Neural progenitor cell (in vitro differentiated cells): ENCODE data around the gene KRT25. TPM values are rescaled to one million over a fixed set of nuclear protein-coding genes. Genes with fewer than 3 reads are reported as not detected.

Source experiments
- DNase-seq: peaks from one replicate; pipeline ENCODE4 v3.0.0-alpha.2; 2016; ENCODE audit warnings: low spot score
- H2AFZ ChIP-seq: fragments of 200-600 bp; sonication (generic); replicated peaks from 2 replicates; pipeline ENCODE4 v1.6.1; 2016; ENCODE audit warnings: antibody characterized with exemption
- H3F3A ChIP-seq: fragments of 200-600 bp; sonication (generic); 2 replicates; pipeline ENCODE4 v1.6.1; 2016; ENCODE audit warnings: antibody characterized with exemption, low read depth
- H3K27ac ChIP-seq: fragments of 200-600 bp; sonication (generic); 2 replicates; pipeline ENCODE4 v1.5.1; 2016; ENCODE audit warnings: mild to moderate bottlenecking
- H3K27me3 ChIP-seq: fragments of 200-600 bp; sonication (generic); 2 replicates; pipeline ENCODE4 v1.6.1; 2016; ENCODE audit warnings: mild to moderate bottlenecking, moderate library complexity
- H3K36me3 ChIP-seq: fragments of 200-600 bp; sonication (generic); 2 replicates; pipeline ENCODE4 v1.5.1; 2016
- H3K4me1 ChIP-seq: fragments of 200-600 bp; sonication (generic); 2 replicates; pipeline ENCODE4 v1.6.1; 2016; ENCODE audit warnings: mixed run types
- H3K4me2 ChIP-seq: fragments of 200-600 bp; sonication (generic); 2 replicates; pipeline ENCODE4 v1.6.1; 2016
- H3K4me3 ChIP-seq: fragments of 200-600 bp; sonication (generic); 2 replicates; pipeline ENCODE4 v1.5.1; 2016
- H3K79me2 ChIP-seq: fragments of 200-600 bp; sonication (generic); 2 replicates; pipeline ENCODE4 v1.6.1; 2016; ENCODE audit warnings: low read depth
- H3K9ac ChIP-seq: fragments of 200-600 bp; sonication (generic); 2 replicates; pipeline ENCODE4 v1.6.1; 2016
- H3K9me3 ChIP-seq: fragments of 200-600 bp; sonication (generic); 2 replicates; pipeline ENCODE4 v1.5.1; 2016; ENCODE audit warnings: low read depth
- H4K20me1 ChIP-seq: fragments of 200-600 bp; sonication (generic); 2 replicates; pipeline ENCODE4 v1.6.1; 2016; ENCODE audit warnings: low read depth
- H3K27ac Mint-ChIP-seq: 3 replicates; pipeline ENCODE4 v1.8.0; 2021; ENCODE audit warnings: mixed read lengths
- H3K27me3 Mint-ChIP-seq: 2 replicates; pipeline ENCODE4 v1.8.0; 2022; ENCODE audit warnings: low read depth, mild to moderate bottlenecking, inconsistent platforms, moderate library complexity, mixed read lengths; ENCODE audit not compliant: insufficient read depth
- H3K36me3 Mint-ChIP-seq: 3 replicates; pipeline ENCODE4 v1.8.0; 2021; ENCODE audit warnings: mixed read lengths
- H3K4me1 Mint-ChIP-seq: 3 replicates; pipeline ENCODE4 v1.8.0; 2021; ENCODE audit warnings: mixed read lengths
- H3K4me3 Mint-ChIP-seq: 3 replicates; pipeline ENCODE4 v1.8.0; 2021; ENCODE audit warnings: mild to moderate bottlenecking, moderate library complexity, mixed read lengths
- H3K9me3 Mint-ChIP-seq: 3 replicates; pipeline ENCODE4 v1.8.0; 2020; ENCODE audit warnings: mixed read lengths
- CTCF ChIP-seq: fragments of 200-600 bp; sonication (generic); IDR thresholded peaks from 2 replicates; pipeline ENCODE4 v1.5.1; 2017; ENCODE audit warnings: antibody characterized with exemption, mild to moderate bottlenecking
- EZH2 ChIP-seq: fragments of 200-600 bp; sonication (generic); IDR thresholded peaks from 2 replicates; pipeline ENCODE4 v1.6.1; 2017; ENCODE audit warnings: antibody characterized with exemption, mild to moderate bottlenecking, moderate library complexity
- EZH2phosphoT487 ChIP-seq: fragments of 200-600 bp; sonication (generic); IDR thresholded peaks from 2 replicates; pipeline ENCODE4 v1.6.1; 2017; ENCODE audit warnings: antibody characterized with exemption
- total RNA-seq: library from RNA; depleted of rRNA; stranded (reverse); fragments of >200 nt; gene quantifications from 2 replicates; pipeline ENCODE4 v1.2.3, GENCODE V29; 2015; ENCODE audit warnings: low replicate concordance

KRT25 gene
- total RNA-seq, 1 donor from 2014 or later: not detected

GRCh38 chr17:40779181-40779909 is 24.2 kb upstream of the KRT25 start:
- Histone ChIP-seq H3K27ac (no peak overlapping the region), H3K9me3 (no peaks in the 10 kb centered on the region), H3K36me3 (no peaks in the 10 kb centered on the region), H4K20me1 (no peaks in the 10 kb centered on the region), H3K79me2 (no peaks in the 10 kb centered on the region), H3K27me3 (peaks cover 21% of the 10 kb centered on the region), H3K4me1 (no peaks in the 10 kb centered on the region), H3K9ac (no peak overlapping the region), H2AFZ (no peak overlapping the region), H3K4me3 (no peak overlapping the region), H3K4me2 (no peak overlapping the region), H3F3A (no peaks in the 10 kb centered on the region)
- H3K27ac Mint-ChIP-seq: no peak overlapping the region
- no peaks in the 10 kb centered on the region for H3K4me1 Mint-ChIP-seq
- TF ChIP-seq EZH2 (no peak), EZH2phosphoT487 (no peak), CTCF (no peak)
- no peak for DNase-seq
- H3K27me3 Mint-ChIP-seq: no peaks in the 10 kb centered on the region
- no peak overlapping the region for H3K4me3 Mint-ChIP-seq
- H3K9me3 Mint-ChIP-seq: peaks cover 2% of the 10 kb centered on the region
- no peaks in the 10 kb centered on the region for H3K36me3 Mint-ChIP-seq

- Histone ChIP-seq H4K20me1 (no peaks in the 10 kb centered on the region), H3K9me3 (no peaks in the 10 kb centered on the region), H3K4me3 (no peak overlapping the region), H3K4me2 (no peak overlapping the region), H2AFZ (no peak overlapping the region), H3F3A (no peaks in the 10 kb centered on the region), H3K9ac (no peak overlapping the region), H3K27me3 (peaks cover 21% of the 10 kb centered on the region), H3K27ac (no peak overlapping the region), H3K36me3 (no peaks in the 10 kb centered on the region), H3K79me2 (no peaks in the 10 kb centered on the region), H3K4me1 (no peaks in the 10 kb centered on the region)
- no peak overlapping the region for H3K27ac Mint-ChIP-seq
- H3K27me3 Mint-ChIP-seq: no peaks in the 10 kb centered on the region
- no peak overlapping the region for H3K4me3 Mint-ChIP-seq
- TF ChIP-seq EZH2phosphoT487: no peak
- TF ChIP-seq EZH2: no peak
- TF ChIP-seq CTCF: no peak
- no peaks in the 10 kb centered on the region for H3K4me1 Mint-ChIP-seq
- peaks cover 2% of the 10 kb centered on the region for H3K9me3 Mint-ChIP-seq
- H3K36me3 Mint-ChIP-seq: no peaks in the 10 kb centered on the region
- DNase-seq: no peak
Observed at GRCh38 chr17:40778461-40778860, 23.3 kb upstream of the KRT25 start.

GRCh38 chr17:40777971-40778370 is 22.8 kb upstream of the KRT25 start:
- Mint-ChIP-seq H3K4me1 (no peaks in the 10 kb centered on the region), H3K27me3 (no peaks in the 10 kb centered on the region)

More at GRCh38 chr17:40777971-40778370, 22.8 kb upstream of the KRT25 start:
- Histone ChIP-seq H4K20me1 (no peaks in the 10 kb centered on the region), H3K9ac (no peak overlapping the region), H2AFZ (no peak overlapping the region), H3F3A (no peaks in the 10 kb centered on the region), H3K36me3 (no peaks in the 10 kb centered on the region), H3K27me3 (peaks cover 26% of the 10 kb centered on the region), H3K4me1 (no peaks in the 10 kb centered on the region), H3K9me3 (no peaks in the 10 kb centered on the region), H3K4me3 (no peak overlapping the region), H3K4me2 (no peak overlapping the region), H3K27ac (no peak overlapping the region), H3K79me2 (no peaks in the 10 kb centered on the region)
- H3K27ac Mint-ChIP-seq: no peak overlapping the region
- H3K9me3 Mint-ChIP-seq: peaks cover 2% of the 10 kb centered on the region
- TF ChIP-seq EZH2 (no peak), EZH2phosphoT487 (no peak), CTCF (no peak)
- no peaks in the 10 kb centered on the region for H3K36me3 Mint-ChIP-seq
- no peak overlapping the region for H3K4me3 Mint-ChIP-seq
- no peak for DNase-seq
